ENCODE measurements around the gene ABCA3.

Gene ABCA3

GRCh38 chr16:2317231-2318020 lies 23.1 kb downstream of the ABCA3 start:
- no peak for DNase-seq (ENCODE audit: low read depth in 3 of 3)

- no peak for DNase-seq (ENCODE audit: low read depth in 3 of 3)
Measured at GRCh38 chr16:2308089-2308962, 32.2 kb downstream of the ABCA3 start.

GRCh38 chr16:2299915-2300192 lies 40.7 kb downstream of the ABCA3 start:
- no peak for DNase-seq (ENCODE audit: low read depth in 3 of 3)

- no peak for DNase-seq (ENCODE audit: low read depth in 3 of 3)
Measured at GRCh38 chr16:2299121-2299914, 41.2 kb downstream of the ABCA3 start.

DNA sequence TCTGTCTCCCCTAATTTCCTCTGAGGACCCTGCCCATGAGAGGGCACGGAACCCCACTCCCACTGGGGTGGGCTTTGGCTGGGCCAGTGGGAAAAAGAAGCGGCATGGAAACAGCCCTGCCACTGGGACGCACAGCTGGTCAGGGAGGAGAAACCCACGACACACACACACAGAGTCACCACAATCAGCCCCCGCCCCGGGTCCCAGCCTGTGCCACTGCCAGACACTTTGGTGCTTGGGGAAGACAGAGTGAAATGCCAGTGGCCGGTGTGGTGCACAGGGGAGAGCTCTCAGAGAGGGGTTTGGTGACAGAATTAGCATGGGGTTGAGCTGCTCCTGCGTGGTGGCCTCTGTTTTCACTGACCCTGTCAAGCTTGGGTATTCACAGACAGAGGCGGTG lies 41.9 kb downstream of the ABCA3 start:
- no peak for DNase-seq (ENCODE audit: low read depth in 3 of 3)

DNA sequence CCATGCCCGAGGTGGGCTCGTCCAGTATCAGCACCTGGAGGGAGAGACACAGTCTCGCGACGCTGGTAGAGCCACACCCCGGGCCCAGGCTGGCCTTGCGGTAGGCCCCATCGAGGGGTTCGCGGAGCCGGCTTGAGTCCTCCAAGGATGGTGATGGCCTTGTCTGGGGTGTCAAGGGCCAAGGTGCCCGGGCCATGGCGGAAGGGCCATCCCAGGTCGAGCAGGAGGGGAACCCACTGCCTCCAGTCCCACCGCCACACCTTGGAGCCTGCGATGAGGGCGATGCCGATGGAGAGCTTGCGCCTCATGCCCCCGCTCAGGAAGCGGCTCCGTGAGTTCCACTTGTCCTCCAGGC lies 43.0 kb downstream of the ABCA3 start:
- no peak for DNase-seq (ENCODE audit: low read depth in 3 of 3)

- peak in 2 of 3 donors; percentile 3 to 15 for DNase-seq (ENCODE audit: low read depth in 3 of 3)
Measured at GRCh38 chr16:2296661-2297505, 43.6 kb downstream of the ABCA3 start.

GRCh38 chr16:2295056-2295798 lies 45.3 kb downstream of the ABCA3 start:
- DNase-seq (ENCODE audit: low read depth in 3 of 3): no peak

DNA sequence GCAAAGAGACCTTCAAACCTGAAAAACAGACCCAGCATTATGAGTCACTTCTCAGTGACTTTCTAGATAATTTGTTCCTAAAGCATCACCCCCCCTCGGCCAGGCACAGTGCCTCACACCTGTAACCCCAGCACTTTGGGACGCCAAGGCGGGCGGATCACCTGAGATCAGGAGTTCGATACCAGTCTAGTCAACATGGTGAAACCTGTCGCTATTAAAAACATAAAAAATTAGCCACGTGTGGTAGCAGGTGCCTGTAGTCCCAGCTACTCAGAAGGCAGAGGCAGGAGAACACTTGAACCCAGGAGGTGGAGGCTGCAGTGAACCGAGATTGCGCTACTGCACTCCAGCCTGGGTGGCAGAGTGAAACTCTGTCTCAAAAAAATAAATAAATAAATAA lies 48.3 kb downstream of the ABCA3 start:
- DNase-seq (ENCODE audit: low read depth in 3 of 3): no peak

DNA sequence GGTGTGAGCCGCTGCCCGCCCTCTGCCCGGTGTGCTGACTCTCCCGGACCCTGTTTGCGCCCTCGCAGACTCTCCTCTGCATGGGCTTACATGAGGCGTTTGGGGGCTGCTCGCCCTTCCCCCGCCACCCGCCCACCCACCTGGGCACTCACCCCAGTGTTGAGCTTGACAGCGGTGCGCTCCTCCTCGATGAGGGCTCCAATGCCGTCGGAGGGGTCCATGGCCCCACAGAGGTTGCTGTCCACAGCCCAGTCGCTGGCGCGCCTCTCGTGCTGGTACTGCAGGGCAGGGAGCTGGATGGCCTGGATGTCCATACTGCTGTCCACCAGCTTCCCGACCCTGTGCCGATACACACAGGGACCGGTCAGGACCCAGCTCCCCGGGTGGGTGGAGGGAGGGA lies 51.2 kb downstream of the ABCA3 start:
- no peak for DNase-seq (ENCODE audit: low read depth in 3 of 3)

DNA sequence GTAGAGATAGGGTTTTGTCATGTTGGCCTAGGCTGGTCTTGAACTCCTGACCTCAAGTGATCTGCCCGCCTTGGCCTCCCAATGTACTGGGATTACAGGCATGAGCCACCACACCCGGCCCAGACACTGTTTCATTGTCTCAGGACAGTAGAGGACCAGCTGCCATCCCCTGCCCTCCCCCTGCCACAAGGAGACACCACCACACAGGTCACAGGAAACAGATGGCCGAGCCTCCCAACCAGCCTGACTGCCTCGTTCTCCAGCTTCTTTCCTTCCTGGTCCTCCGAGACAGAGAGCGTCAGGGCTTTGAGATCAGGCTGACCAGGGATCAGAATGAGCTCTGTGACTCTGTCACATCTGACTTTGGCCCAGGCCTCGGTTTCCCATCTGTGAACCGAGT lies 51.8 kb downstream of the ABCA3 start:
- DNase-seq (ENCODE audit: low read depth in 3 of 3): no peak

DNA sequence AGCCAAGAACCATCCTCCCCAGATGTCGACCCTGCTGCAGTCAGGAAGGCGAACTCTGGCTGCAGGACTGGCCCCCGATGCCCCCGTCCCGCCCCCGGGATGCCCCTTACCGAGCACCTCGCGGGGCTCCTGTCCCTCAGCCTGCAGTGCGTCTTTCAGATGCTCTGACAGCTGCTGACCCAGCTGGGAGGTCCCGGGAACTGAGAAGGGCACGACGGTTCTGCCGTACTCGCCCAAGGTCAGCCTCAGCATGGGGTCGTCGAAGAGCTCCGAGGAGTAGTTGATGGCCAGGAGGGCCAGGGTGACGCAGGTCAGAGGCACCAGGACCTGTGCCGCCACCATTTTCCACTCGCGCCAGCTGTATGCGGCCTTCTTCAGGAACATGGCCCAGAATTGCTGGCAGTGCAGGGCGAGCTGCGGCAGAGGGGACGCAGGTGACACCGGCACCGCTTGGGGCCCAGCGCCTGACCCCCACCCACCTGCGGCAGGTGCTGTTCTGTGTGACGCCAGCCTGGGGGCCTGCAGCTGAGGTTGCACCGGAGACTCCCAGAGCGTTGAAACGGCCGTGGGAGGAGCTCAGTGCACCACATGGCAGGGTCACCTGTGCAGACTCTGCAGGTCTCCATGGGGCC lies 52.5 kb downstream of the ABCA3 start:
- DNase-seq (ENCODE audit: low read depth in 3 of 3): no peak

- DNase-seq (ENCODE audit: low read depth in 3 of 3): no peak
Measured at GRCh38 chr16:2286550-2286949, 54.0 kb downstream of the ABCA3 start.

GRCh38 chr16:2285731-2286191 lies 54.8 kb downstream of the ABCA3 start:
- DNase-seq (ENCODE audit: low read depth in 3 of 3): no peak

DNA sequence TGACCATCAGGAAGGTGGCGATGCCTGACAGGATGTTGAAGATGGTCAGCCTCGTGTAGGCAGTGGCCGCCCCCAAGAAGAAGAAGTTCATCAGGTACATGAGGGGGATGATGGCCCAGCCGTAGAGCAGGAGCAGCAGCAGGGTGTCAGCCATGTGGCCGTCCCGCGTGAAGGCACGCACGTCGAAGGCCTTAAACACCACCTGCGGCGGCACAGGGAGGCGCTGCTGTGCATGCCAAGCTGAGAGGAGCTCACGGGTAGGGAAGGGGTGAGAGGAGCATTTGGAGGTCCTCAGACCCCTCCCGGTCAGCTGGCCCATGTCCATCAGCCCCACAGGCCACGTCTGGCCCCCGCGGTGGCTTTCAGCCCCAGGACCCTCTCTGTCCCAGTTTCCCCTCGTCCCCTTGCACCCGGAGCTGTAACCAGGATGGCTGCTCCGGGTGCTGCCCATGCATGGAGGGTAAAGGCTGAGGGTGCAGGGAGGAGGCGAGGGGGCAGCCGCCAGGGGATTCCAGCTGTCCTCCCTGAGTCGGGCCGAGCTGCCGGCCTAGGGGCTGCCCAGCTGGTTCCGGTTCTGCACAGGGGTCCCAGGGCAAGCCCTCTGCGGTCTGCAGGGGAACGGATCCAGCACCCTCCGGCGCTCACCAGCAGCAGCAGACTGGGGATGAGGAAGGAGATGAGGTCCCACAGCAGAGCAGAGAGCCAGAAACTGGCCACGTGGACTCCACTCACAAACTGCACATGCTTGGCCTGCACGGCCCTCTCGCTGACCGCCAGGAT lies 55.5 kb downstream of the ABCA3 start:
- no peak for DNase-seq (ENCODE audit: low read depth in 3 of 3)

DNA sequence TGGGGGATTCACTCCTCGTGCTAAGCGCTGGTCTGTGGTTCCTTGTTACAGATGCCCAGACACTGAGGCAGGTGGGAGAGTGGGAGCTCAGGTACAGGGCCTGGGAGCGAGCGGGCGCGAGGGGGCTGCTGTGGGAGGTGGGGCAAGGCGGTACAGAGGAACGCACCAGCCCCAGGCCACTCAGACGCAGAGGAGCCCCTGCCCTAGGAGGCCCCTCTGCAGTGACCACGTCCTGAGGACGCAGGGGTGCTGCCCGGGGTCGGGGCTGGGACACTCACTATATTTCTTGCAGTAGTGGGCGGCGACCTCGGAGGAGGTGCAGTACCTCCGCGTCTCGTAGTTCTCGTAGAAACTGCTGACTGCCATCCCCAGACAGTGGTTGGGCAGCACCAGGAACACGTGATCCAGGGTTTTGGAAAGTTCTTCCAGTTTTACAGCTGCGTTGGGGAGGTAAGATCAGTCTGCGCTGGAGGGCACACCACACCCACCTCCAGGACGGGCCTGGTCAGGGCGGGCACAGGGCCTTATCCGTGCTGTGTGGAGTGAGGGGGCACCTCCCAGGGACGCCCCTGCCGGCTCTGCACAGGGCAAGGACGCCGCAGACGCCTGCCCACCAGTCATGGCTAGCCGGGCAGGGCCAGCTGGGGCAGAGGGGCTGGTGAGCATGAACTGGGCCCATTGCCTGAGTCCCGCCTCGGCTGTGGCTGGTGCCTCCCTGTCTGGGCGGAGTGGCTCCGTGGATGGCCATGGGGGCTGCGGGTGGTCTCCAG lies 56.3 kb downstream of the ABCA3 start:
- no peak for DNase-seq (ENCODE audit: low read depth in 3 of 3)

DNA sequence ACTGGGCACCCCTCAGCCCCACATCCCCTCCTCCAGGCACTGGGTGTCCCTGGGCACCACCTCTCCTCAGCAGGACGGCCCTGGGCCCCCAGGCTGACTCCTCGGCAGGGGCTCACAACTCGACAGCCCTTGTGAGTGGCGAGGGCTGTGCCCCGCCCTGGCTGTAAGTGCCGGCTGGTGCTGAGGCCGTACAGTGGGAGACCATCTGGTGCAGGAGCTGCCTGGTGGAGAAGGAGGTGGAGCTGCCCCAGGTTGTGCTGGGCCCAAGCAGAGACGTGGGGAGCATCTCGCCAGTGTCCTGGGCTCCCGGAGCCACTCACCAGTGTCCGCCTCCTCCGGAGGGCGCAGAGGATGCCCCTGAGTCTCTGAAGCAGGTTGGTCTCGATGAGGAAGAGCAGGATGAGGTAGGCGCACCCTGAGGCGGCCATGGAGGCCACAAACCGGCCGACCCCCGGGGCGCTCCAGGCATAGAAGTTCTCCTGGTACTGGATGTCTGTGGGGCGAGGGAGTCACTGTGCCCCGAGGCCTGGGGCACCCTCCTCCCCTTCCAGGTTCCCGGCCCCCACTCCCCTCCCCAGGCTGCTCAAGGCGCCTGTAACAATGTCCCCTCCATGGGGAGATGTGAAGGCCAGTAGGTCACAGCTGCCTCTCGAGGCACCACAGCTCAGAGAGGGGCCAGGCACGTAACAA lies 57.5 kb downstream of the ABCA3 start:
- DNase-seq (ENCODE audit: low read depth in 3 of 3): no peak

- DNase-seq (ENCODE audit: low read depth in 3 of 3): no peak
Measured at GRCh38 chr16:2282262-2282661, 58.3 kb downstream of the ABCA3 start.

Measured in stimulated activated CD4-positive, alpha-beta T cell treated with anti-CD3 and anti-CD28 coated beads, TNF-alpha, amount 100 ng/mL, for 48 hours (primary cell).